ENCODE data around the gene NEAT1.

The NEAT1 gene

DNA sequence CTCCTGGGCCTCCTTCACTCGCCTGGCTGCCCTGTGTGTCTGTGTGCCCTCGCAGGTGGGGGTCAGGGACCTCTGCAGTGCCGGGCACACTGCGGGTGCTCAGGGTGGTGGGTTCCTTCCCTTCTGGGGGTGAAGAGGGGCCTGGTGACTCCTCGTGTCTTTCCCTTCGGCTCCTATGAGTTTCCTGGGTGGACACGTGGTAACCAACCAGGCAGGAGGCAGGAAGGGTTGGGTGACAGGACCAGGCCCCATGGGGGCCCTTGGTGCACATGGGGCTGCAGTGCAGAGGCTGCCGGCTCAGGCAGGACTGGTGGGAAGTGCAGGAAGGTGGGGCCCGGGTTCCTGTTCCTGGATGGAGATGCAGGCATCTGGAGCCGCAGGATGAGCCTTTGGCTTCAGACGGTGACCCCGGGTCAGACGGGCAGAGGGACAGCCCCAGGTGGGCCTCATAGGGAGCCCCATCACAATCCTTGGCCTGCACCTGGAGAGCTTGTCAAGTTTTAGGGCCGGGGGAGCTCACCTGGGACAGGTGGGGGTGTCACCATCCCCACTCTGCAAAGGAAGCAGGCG is 26.6 kb upstream of the NEAT1 start:
- no peak overlapping the region for H2BK120ac ChIP-seq (ENCODE audit: low read depth, low read length)
- WGBS = 94% methylated on average over 15 of the region's 15 CpGs
- H2BK15ac ChIP-seq (ENCODE audit: low read depth, poor library complexity, severe bottlenecking) = no peak overlapping the region
- no peak overlapping the region for H3K4ac ChIP-seq (ENCODE audit: low read depth in 1 of 2, low read length in 2 of 2)
- H4K91ac ChIP-seq (ENCODE audit: low read length) = no peak overlapping the region
- no peaks in the 10 kb centered on the region for H3K27me3 ChIP-seq (ENCODE audit: control insufficient read depth in 1 of 2, insufficient read depth in 1 of 2, low read length in 2 of 2)
- no peak for DNase-seq
- no peaks in the 10 kb centered on the region for H3K9me3 ChIP-seq (ENCODE audit: control insufficient read depth, low read length)
- no peak overlapping the region for H3K27ac ChIP-seq (ENCODE audit: low read length, poor library complexity, severe bottlenecking)
- no peak overlapping the region for H3K4me2 ChIP-seq (ENCODE audit: low read length, poor library complexity, severe bottlenecking)
- no peak overlapping the region for H2BK5ac ChIP-seq (ENCODE audit: low read depth, low read length, poor library complexity, severe bottlenecking)
- H3K9ac ChIP-seq (ENCODE audit: low read length) = no peak overlapping the region
- H3K14ac ChIP-seq (ENCODE audit: low read length in 2 of 2) = no peak overlapping the region
- H3K79me1 ChIP-seq (replicated peaks; ENCODE audit: low read length, poor library complexity, severe bottlenecking) = peaks cover 65% of the 10 kb centered on the region
- H3K18ac ChIP-seq (ENCODE audit: low read depth in 1 of 2, low read length in 2 of 2) = no peak overlapping the region
- no peak overlapping the region for H2BK12ac ChIP-seq (ENCODE audit: low read length in 2 of 2)
- peaks cover 87 to 92% of the 10 kb centered on the region in 2 experiments for H3K36me3 ChIP-seq (ENCODE audit: control insufficient read depth in 1 of 2, insufficient read depth in 2 of 2, low read depth in 1 of 2, low read length in 2 of 2)
- no peak overlapping the region for H2AFZ ChIP-seq (ENCODE audit: low read depth, low read length)
- H2AK5ac ChIP-seq (ENCODE audit: low read length, severe bottlenecking) = no peak overlapping the region
- peaks cover 18% of the 10 kb centered on the region for H3K4me1 ChIP-seq (ENCODE audit: control insufficient read depth, insufficient read depth, low read depth, low read length)
- H3K4me3 ChIP-seq (ENCODE audit: insufficient read depth in 1 of 2, low read depth in 1 of 2, low read length in 2 of 2) = no peak overlapping the region
- no peak overlapping the region for H4K8ac ChIP-seq (ENCODE audit: low read length)
- H3K23ac ChIP-seq (ENCODE audit: low read length in 2 of 2) = no peak overlapping the region

DNA sequence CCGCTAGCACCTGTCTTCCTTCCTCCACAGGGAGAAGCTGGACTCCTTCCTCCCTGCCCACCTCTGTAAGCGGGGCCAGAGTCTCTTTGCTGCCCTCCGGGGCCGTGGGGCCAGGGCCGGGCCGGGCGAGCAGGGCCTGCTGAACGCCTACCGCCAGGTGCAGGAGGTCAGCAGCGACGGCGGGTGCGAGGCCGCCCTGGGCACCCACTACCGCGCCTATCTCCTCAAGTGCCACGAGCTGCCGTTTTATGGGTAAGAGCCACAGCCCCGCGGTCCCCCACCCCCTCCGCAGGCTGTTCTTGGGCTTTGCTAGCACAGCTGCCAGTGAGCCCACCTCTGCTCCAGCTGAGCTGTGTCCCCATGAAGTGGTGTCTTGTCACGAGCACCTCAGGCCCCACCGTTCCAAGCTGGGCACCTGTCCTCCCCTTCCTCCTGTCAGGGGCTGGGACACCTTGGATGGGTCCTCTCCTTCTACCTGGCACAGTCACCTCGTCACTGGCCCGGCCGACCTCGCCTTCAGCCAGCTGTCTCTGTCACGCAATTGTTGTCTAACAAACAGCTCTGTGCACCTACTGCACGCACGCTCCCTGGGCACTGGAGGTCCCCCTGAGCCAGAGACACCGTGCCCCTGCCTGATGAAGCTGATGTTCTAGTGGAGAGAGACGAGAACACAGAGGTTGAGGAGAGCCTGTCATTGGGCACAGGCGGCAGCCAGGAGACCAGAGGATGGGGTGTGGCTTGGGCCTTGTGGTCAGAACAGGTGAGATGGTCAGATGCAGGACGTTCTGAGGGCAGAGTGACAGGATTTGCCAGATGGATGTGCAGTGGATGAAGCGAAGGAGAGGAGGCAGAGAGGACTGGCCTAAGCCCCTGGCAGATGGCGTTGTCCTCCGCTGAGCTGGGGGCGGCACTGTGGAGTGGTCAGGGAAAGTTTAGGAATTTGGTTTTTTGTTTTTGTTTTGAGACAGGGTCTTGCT is 25.5 kb upstream of the NEAT1 start:
- no peak overlapping the region for H2BK15ac ChIP-seq (ENCODE audit: low read depth, poor library complexity, severe bottlenecking)

DNA sequence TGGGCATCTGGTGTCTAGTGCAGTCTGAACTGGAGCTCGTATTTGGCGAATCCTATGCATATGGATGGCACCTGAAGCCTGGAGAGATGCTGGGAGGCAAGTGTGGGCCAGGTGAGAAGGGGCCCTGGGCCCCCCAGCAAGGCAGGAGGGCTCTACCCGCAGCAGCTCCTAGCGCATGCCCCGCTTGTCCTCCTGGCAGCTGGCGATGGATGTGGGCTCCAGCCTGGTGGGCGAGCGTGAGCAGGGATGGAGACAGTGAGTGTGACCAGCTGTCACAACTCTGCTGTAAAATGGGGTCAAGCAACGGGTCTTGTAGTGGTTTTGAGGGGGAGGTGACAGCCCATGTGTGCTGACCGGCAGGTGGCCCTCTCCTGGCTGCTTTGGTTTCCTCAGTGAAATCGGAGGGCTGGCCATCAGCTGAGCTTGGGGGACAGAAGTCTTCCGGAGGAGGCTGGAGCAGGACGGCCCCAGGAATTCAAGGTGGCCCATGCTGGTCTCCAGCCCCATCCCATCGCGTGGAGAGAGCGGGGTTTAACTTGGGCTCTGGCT is 24.2 kb upstream of the NEAT1 start:
- WGBS = 93% methylated on average over 16 of the region's 16 CpGs
- peaks cover 5% of the 10 kb centered on the region for H3K4me1 ChIP-seq (ENCODE audit: control insufficient read depth, insufficient read depth, low read depth, low read length)
- H3K18ac ChIP-seq (ENCODE audit: low read depth in 1 of 2, low read length in 2 of 2) = no peak overlapping the region
- no peak overlapping the region for H3K27ac ChIP-seq (ENCODE audit: low read length, poor library complexity, severe bottlenecking)
- H4K91ac ChIP-seq (ENCODE audit: low read length) = no peak overlapping the region
- no peak overlapping the region for H2BK120ac ChIP-seq (ENCODE audit: low read depth, low read length)
- no peak for DNase-seq
- no peaks in the 10 kb centered on the region for H3K9me3 ChIP-seq (ENCODE audit: control insufficient read depth, low read length)
- H2BK15ac ChIP-seq (ENCODE audit: low read depth, poor library complexity, severe bottlenecking) = no peak overlapping the region
- no peak overlapping the region for H2AK5ac ChIP-seq (ENCODE audit: low read length, severe bottlenecking)
- no peaks in the 10 kb centered on the region for H3K27me3 ChIP-seq (ENCODE audit: control insufficient read depth in 1 of 2, insufficient read depth in 1 of 2, low read length in 2 of 2)
- H2BK5ac ChIP-seq (ENCODE audit: low read depth, low read length, poor library complexity, severe bottlenecking) = no peak overlapping the region
- H3K4ac ChIP-seq (ENCODE audit: low read depth in 1 of 2, low read length in 2 of 2) = no peak overlapping the region
- H3K14ac ChIP-seq (ENCODE audit: low read length in 2 of 2) = no peak overlapping the region
- H3K9ac ChIP-seq (ENCODE audit: low read length) = no peak overlapping the region
- no peak overlapping the region for H2AFZ ChIP-seq (ENCODE audit: low read depth, low read length)
- H3K79me1 ChIP-seq (replicated peaks; ENCODE audit: low read length, poor library complexity, severe bottlenecking) = peaks cover 52% of the 10 kb centered on the region
- H2BK12ac ChIP-seq (ENCODE audit: low read length in 2 of 2) = no peak overlapping the region
- no peak overlapping the region for H3K4me2 ChIP-seq (ENCODE audit: low read length, poor library complexity, severe bottlenecking)
- no peak overlapping the region for H4K8ac ChIP-seq (ENCODE audit: low read length)
- no peak overlapping the region for H3K4me3 ChIP-seq (ENCODE audit: insufficient read depth in 1 of 2, low read depth in 1 of 2, low read length in 2 of 2)
- H3K23ac ChIP-seq (ENCODE audit: low read length in 2 of 2) = no peak overlapping the region
- peaks cover 85 to 87% of the 10 kb centered on the region in 2 experiments for H3K36me3 ChIP-seq (ENCODE audit: control insufficient read depth in 1 of 2, insufficient read depth in 2 of 2, low read depth in 1 of 2, low read length in 2 of 2)

More for the DNA sequence above, 25.5 kb upstream of the NEAT1 start:
- no peak overlapping the region for H3K27ac ChIP-seq (ENCODE audit: low read length, poor library complexity, severe bottlenecking)
- H4K91ac ChIP-seq (ENCODE audit: low read length) = no peak overlapping the region
- H3K18ac ChIP-seq (ENCODE audit: low read depth in 1 of 2, low read length in 2 of 2) = no peak overlapping the region
- H3K9me3 ChIP-seq (ENCODE audit: control insufficient read depth, low read length) = no peaks in the 10 kb centered on the region
- no peak overlapping the region for H3K14ac ChIP-seq (ENCODE audit: low read length in 2 of 2)
- H3K23ac ChIP-seq (ENCODE audit: low read length in 2 of 2) = no peak overlapping the region
- H3K9ac ChIP-seq (ENCODE audit: low read length) = no peak overlapping the region
- DNase-seq = no peak
- no peak overlapping the region for H2BK120ac ChIP-seq (ENCODE audit: low read depth, low read length)
- H2AFZ ChIP-seq (ENCODE audit: low read depth, low read length) = no peak overlapping the region
- peaks cover 62% of the 10 kb centered on the region for H3K79me1 ChIP-seq (replicated peaks; ENCODE audit: low read length, poor library complexity, severe bottlenecking)
- peaks cover 88 to 95% of the 10 kb centered on the region in 2 experiments for H3K36me3 ChIP-seq (ENCODE audit: control insufficient read depth in 1 of 2, insufficient read depth in 2 of 2, low read depth in 1 of 2, low read length in 2 of 2)
- no peak overlapping the region for H3K4me3 ChIP-seq (ENCODE audit: insufficient read depth in 1 of 2, low read depth in 1 of 2, low read length in 2 of 2)
- 96% methylated on average over 38 of the region's 38 CpGs for WGBS
- no peak overlapping the region for H2BK12ac ChIP-seq (ENCODE audit: low read length in 2 of 2)
- H3K4me2 ChIP-seq (ENCODE audit: low read length, poor library complexity, severe bottlenecking) = no peak overlapping the region
- H2AK5ac ChIP-seq (ENCODE audit: low read length, severe bottlenecking) = no peak overlapping the region
- H3K27me3 ChIP-seq (ENCODE audit: control insufficient read depth in 1 of 2, insufficient read depth in 1 of 2, low read length in 2 of 2) = no peaks in the 10 kb centered on the region
- no peak overlapping the region for H2BK5ac ChIP-seq (ENCODE audit: low read depth, low read length, poor library complexity, severe bottlenecking)
- peaks cover 11% of the 10 kb centered on the region for H3K4me1 ChIP-seq (ENCODE audit: control insufficient read depth, insufficient read depth, low read depth, low read length)
- no peak overlapping the region for H4K8ac ChIP-seq (ENCODE audit: low read length)
- H3K4ac ChIP-seq (ENCODE audit: low read depth in 1 of 2, low read length in 2 of 2) = no peak overlapping the region

DNA sequence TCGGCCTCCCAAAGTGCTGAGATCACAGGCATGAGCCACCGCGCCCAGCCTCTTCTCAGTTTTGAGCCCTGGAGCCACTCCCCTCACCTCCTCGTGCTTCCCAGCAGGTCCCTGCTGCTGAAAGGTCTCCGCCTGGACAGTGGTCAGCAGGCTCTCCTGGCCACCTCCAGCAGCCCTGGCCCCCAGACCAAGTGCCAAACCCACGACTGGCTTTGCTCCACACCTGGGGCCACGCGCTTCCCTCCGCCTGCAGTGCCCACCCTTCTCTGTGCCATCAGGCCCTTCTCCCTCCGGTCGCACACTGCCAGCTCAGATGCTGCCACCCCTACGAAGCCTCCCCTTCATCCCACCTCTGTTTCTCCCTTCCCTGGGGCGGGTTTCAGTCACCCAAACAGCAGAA is 23.3 kb upstream of the NEAT1 start:
- Histone ChIP-seq H3K27ac (ENCODE audit: low read length, poor library complexity, severe bottlenecking) (no peak overlapping the region), H3K23ac (ENCODE audit: low read length in 2 of 2) (no peak overlapping the region), H3K9me3 (ENCODE audit: control insufficient read depth, low read length) (no peaks in the 10 kb centered on the region), H3K79me1 (replicated peaks; ENCODE audit: low read length, poor library complexity, severe bottlenecking) (peaks cover 50% of the 10 kb centered on the region), H3K27me3 (ENCODE audit: control insufficient read depth in 1 of 2, insufficient read depth in 1 of 2, low read length in 2 of 2) (no peaks in the 10 kb centered on the region), H2BK12ac (ENCODE audit: low read length in 2 of 2) (no peak overlapping the region), H3K4me3 (ENCODE audit: insufficient read depth in 1 of 2, low read depth in 1 of 2, low read length in 2 of 2) (no peak overlapping the region), H2BK120ac (ENCODE audit: low read depth, low read length) (no peak overlapping the region), H2AK5ac (ENCODE audit: low read length, severe bottlenecking) (no peak overlapping the region), H2AFZ (ENCODE audit: low read depth, low read length) (no peak overlapping the region), H3K14ac (ENCODE audit: low read length in 2 of 2) (no peak overlapping the region), H3K4me1 (ENCODE audit: control insufficient read depth, insufficient read depth, low read depth, low read length) (peaks cover 5% of the 10 kb centered on the region), H3K36me3 (ENCODE audit: control insufficient read depth in 1 of 2, insufficient read depth in 2 of 2, low read depth in 1 of 2, low read length in 2 of 2) (peaks cover 85 to 87% of the 10 kb centered on the region in 2 experiments), H3K4me2 (ENCODE audit: low read length, poor library complexity, severe bottlenecking) (no peak overlapping the region), H2BK15ac (ENCODE audit: low read depth, poor library complexity, severe bottlenecking) (no peak overlapping the region), H3K4ac (ENCODE audit: low read depth in 1 of 2, low read length in 2 of 2) (no peak overlapping the region), H2BK5ac (ENCODE audit: low read depth, low read length, poor library complexity, severe bottlenecking) (no peak overlapping the region), H3K9ac (ENCODE audit: low read length) (no peak overlapping the region), H4K91ac (ENCODE audit: low read length) (no peak overlapping the region), H3K18ac (ENCODE audit: low read depth in 1 of 2, low read length in 2 of 2) (no peak overlapping the region), H4K8ac (ENCODE audit: low read length) (no peak overlapping the region)
- no peak for DNase-seq
- WGBS = 97% methylated on average over 13 of the region's 13 CpGs
